ENCODE results near the gene TELO2.

DNA sequence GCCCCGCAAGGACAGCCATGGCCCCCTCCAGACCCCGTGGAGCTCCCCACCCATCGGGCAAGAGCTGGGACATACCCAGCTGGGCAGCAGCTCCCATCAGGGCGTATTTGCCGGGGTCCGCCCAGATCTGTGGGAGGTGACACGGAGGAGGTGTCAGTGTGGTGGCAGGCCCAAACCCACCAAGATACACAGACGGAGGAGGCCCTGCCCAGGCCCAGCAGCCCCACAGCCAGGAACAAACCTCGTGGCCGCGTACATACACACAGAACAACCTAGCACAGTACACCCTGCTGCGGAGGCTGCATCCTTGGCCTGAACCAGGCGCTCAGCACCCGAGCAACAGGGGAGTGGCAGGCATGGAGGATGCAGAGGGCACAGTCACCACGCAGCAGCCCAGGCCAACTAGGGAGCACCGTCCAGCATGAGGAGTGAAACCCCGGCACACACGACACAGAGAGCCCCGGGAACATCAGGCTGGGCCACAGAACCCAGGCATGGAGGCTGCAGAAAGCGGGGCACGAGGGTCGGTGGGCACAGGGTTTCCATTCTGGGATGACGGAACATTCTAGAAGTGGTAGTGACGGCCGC lies 43.9 kb upstream of the TELO2 start:
- TF ChIP-seq, protein P1, sequence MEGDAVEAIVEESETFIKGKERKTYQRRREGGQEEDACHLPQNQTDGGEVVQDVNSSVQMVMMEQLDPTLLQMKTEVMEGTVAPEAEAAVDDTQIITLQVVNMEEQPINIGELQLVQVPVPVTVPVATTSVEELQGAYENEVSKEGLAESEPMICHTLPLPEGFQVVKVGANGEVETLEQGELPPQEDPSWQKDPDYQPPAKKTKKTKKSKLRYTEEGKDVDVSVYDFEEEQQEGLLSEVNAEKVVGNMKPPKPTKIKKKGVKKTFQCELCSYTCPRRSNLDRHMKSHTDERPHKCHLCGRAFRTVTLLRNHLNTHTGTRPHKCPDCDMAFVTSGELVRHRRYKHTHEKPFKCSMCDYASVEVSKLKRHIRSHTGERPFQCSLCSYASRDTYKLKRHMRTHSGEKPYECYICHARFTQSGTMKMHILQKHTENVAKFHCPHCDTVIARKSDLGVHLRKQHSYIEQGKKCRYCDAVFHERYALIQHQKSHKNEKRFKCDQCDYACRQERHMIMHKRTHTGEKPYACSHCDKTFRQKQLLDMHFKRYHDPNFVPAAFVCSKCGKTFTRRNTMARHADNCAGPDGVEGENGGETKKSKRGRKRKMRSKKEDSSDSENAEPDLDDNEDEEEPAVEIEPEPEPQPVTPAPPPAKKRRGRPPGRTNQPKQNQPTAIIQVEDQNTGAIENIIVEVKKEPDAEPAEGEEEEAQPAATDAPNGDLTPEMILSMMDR (IDR thresholded peaks at IDR 0.05; ENCODE audit: low read depth, low read length), result no peak
- TF ChIP-seq EZH2phosphoT487 (IDR thresholded peaks at IDR 0.05; ENCODE audit: low read depth), result no peak
